HG02588 (cell line): ENCODE data around the gene SPTB.
"Not testable (repeated sequence)": the region's sequence is repeated elsewhere in the genome, so short reads cannot be mapped to it uniquely, and the experiment has no call there.

Experiments
- ATAC-seq: cut with Tn5 transposase; IDR thresholded peaks from one replicate; pipeline ENCODE4 v1.9.1; 2021; ENCODE audit warnings: mild to moderate bottlenecking, moderate library complexity; ENCODE audit not compliant: unreplicated experiment

SPTB gene

DNA sequence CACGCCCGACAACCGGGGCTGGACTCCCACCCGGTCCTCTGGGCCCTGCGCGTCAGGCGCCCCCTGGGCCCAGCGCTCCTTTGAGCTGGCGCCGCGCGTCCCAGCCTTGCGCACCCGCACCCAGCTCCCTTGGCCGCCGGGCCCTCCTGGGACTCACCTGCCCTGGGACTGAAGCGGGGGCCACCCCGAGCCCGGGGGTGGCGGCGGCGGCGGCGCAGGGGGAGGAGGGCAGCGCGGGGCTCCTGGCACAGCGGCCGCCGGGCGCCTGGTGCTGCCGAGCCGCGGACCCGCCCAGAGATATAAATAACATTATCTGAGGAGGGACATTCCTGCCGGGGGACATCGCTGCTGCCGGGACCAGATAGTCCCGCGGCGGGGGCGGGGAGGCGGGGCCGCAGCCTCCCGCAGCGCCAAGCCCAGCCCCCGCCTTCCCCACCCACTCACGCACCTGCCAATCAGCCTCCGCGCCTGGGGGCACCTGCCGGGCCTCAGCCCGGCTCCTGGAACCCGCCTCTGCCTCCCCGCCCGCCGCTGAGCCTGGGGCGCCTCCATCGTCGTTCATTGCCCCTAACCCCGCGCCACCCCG lies at the start of gene SPTB:
Gene SPTB (minus strand): TSS at position 273 of the 586 bp plus-strand sequence. CDS start 56,813 bp downstream, outside the sequence.
- ATAC-seq = peak; percentile 54

- no peak for ATAC-seq
Measured at GRCh38 chr14:64929014-64929359, 49.3 kb upstream of the SPTB start.

DNA sequence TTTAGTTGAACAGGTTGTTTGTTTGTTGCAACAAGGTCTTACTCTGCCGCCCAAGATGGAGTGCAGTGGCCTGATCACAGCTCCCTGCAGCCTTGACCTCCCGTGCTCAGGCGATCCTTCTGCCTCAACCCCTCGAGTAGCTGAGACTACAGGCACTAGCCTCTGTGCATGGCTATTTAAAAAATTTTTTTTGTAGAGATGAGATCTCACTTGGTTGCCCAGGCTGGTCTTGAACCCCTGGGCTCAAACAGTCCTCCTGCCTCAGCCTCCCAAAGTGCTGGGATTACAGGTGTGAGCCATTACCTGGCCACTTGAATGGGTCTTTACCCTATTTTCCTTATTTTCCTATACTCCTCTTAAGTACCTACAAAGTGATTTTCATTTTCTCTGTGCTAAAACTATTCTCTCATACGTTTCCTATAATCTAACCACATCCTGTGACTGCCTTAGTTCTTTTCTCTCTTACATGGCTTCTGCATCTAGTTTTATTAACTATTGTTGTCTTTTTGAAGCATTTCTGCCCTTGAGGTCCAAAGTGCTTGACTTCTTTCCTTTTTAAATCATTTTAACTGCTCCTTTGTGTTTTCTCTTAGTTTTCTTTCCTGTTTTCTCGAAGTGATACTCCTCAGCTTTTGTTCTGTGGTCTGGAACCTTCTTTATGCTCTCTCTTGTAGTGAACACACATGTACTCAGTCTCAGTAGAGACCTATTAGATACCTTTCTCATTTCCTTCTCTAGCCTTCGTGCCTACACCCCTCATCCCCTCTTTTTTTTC lies 48.7 kb upstream of the SPTB start:
- ATAC-seq = peak; percentile 66

DNA sequence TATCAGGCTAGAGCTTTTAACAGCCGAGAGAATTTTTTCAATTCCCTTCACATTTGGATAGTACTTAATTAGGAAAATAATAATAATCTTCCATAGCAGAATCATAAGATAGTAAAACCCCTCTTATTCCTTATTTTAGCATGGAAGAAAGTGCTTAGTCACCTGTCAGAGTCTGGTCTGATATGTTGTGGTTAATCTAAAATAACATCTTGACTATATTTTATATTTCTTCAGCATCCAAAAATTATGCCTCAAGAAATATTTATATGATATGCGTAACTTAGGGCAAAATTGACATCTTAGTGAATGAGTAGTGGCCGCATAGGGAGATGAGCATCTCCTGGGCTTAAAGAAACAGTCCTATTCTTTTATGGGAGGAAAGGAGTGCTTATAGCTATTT lies 47.3 kb upstream of the SPTB start:
- no peak for ATAC-seq

GRCh38 chr14:64926398-64926995 lies 46.8 kb upstream of the SPTB start:
- no peak for ATAC-seq

DNA sequence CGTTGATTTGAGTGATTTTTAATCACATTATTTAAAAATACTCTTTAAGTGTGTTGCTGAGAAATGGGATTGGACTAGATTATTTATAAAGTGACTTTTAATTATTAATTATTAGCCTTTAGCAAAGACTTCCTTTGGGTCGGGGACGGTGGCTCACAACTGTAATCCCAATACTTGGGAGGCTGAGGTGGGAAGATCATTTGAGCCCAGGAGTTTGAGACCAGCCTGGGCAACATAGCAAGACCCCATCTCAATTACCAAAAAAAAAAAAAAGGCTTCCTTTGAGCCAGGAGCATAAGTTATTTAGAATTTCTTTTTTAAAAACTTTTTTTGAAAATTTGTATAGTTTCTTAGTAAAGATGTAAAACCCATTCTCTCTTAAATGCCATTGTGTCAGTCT lies 43.3 kb upstream of the SPTB start:
- no peak for ATAC-seq

DNA sequence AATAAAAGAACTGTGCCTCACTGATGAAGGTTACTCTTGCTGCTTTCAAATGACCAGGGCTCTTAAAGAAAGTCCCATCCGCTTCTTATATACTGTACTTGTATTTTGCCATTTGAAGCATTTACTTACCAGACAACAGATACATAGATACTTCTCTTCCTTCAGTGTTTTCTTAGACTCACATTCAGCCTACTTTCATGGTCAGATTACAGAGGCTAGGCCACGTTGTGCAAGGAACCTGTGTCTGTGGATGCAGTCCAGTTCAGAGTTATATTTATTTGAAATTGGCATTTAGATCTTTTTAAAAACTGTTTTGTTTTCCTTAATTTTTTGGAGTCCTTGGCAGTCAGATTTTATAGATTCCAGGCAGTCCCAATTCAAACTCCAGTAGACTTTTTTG lies 40.8 kb upstream of the SPTB start:
- no peak for ATAC-seq

GRCh38 chr14:64919618-64920017 lies 39.9 kb upstream of the SPTB start:
- ATAC-seq = no peak

- ATAC-seq = no peak
Measured at GRCh38 chr14:64919215-64919614, 39.5 kb upstream of the SPTB start.

GRCh38 chr14:64918216-64918615 lies 38.5 kb upstream of the SPTB start:
- ATAC-seq = no peak

DNA sequence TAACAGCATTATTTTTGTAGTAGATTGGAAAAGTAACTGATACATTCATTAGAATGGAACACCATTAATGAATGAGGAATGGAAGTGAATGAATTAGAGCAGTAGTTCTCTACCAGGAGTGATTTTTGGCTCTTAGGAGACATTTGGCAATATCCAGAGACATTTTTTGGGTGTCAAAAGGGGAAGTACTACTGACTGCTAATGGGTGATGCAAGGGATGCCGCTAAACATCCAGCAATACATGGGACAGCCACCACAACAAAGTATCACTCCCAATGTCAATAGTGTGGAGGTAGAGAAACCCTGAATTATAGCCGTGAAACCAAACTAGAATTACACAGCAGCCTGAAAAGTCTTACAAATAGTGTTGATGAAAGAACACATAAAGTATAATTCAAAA lies 36.1 kb upstream of the SPTB start:
- ATAC-seq = no peak

DNA sequence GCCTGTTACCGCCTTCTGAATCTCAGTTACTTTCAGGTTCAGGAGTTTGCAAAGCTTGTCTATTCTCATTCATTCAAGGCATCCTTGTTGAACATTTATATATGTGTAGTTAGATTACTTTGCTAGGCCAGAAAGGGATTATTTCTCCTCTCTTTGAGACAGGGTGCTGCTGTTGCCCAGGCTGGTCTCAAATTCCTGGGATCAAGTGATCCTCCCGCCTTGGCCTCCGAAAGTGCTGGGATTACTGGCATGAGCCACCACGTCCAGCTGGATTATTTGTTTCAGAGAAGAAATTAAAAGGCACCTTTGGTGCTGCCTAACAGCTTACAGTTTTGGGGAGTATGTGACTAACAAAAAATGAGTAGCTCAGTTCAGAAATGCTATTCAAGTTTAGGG lies 35.3 kb upstream of the SPTB start:
- ATAC-seq = no peak

GRCh38 chr14:64914237-64915028 lies 34.7 kb upstream of the SPTB start, which contains the start of gene CHURC1:
CHURC1 (plus strand) TSS chr14:64914455; CDS start chr14:64914496, 41 bp downstream.
- peak; percentile 98 for ATAC-seq

- not testable (repeated sequence) for ATAC-seq
Measured at GRCh38 chr14:64913477-64913876, 33.8 kb upstream of the SPTB start.

- no peak for ATAC-seq
Measured at GRCh38 chr14:64912261-64912660, 32.6 kb upstream of the SPTB start.

DNA sequence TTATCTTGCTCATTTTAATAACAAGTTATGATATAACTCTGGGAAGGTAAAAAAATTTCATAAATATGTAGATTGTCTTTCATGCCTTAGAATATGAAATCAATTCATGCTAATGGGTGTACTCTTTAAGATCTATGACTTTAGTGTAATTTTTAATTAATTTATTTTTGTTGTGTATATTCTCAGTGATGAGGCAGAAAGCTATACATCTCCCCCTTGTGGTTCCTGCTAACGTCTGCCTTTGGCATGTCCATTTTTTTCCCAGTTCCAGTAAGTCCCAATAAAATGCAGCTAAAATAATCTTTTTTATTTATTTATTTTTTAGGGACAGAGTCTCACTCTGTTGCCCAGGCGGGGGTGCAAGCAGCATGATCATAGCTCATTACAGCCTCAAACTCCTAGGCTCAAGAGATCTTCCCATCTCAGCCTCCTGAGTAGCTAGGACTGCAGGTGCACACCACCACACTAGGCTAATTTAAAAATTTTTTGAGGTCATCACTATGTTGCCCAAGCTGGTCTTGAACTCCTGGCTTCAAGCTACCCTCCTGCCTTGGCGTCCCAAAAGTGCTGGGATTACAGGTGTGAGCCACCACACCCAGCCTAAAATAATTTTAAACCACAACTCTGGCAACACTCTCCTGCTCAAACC lies 31.3 kb upstream of the SPTB start:
- ATAC-seq = no peak

DNA sequence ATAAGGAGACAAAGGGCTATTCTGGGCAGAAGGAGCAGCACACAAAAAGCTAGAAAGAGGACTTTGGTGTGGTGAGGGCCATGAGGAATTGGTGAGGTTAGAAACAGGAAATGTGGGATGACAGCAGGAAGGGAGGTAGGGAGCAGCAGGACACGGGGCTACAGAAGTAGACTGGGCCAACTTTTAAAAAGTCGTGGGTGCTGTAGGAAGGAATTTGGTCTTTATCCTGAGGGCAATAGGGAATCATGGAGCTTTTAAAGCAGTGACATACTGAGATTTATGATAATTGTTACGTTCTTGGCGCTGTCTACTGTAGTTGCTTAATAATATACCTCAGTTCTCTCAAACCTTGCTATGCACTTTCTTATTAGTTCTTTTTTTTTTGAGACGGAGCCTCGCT lies 26.3 kb upstream of the SPTB start:
- no peak for ATAC-seq

DNA sequence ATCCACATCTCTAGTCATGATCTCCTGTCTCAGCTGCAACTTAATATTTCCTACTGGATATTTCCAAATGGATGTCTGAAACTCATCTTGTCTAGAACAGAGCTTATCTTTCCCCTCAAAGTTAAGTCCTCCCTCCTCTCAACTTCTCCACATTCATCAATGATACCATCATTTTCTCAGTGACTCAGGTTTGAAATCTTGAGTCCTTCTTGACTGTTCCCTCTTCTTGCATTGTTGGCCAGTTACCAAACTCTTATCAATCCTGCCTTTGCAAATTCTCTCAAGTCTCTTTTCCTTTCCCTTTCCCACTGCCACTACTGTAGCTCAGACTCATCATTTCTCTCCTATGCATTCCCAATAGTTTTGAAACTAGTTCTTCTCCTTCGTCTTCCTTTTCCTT lies 20.3 kb upstream of the SPTB start:
- ATAC-seq = no peak

DNA sequence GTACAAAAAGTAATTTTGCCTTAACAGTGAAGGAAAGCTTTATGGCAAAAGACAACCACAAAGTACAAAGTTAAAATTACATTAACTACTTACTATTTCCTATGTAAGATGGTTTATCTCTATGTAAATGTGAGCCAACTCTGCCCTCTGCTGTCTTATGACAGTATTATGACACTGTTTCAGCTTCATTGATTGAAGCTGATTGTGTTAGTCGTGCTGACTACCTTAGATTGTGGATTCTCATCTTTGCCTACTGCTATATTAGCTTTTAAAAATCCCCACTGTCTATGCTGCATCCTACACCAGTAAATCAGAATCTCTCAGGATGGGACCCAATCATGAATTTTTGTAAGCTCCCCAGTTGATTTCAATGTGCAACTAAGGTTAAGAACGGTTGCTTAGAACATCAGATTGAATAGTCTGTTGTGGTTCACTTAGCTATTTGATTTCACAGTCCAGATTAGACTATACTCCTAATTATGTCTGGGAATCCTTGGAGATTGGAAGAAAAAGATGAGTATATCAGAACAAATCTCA lies 12.2 kb upstream of the SPTB start:
- no peak for ATAC-seq

DNA sequence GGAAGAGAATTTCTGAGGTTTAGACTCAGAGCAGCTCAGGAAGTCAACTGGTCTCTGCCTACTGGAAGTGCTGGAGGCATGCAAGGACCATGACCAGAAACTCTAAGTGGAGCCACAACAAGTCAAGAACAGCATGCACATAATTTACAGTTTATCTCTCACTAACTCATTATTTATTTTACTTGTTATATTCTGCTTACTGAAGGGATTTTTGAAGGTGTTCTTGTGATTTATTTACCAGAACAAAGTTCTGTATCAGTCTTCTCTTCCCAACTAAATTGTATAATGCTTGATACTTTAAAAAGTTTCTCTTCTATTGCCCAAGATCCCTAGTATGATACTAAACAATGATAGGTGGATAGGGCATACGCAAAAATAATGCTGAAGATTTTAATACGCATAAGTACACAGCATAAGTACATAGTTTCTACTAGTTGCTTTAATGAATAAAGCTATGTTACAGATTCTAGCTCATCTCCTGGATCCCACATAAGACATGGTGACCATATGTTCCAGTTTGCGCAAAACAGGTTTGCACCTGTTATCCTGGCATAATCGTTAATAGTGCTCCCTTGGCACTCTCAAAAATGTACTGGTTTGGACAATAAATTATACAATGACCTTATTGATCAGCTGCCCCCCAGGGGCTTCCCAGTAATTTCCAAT lies 11.6 kb upstream of the SPTB start:
- no peak for ATAC-seq
